Breast epithelium (tissue), 4 donors: ENCODE measurements around the gene POPDC3. TPM values are rescaled to one million over a fixed set of nuclear protein-coding genes. Genes with fewer than 3 reads are reported as not detected.
"Not testable (repeated sequence)": the region's sequence is repeated elsewhere in the genome, so short reads cannot be mapped to it uniquely, and the experiment has no call there.

ENCODE experiments used
- DNase-seq, 2 donors: peaks; one replicate each; pipeline ENCODE4 v3.0.0-alpha.2; 2019; ENCODE audit warnings: low spot score in 2 of 2
- H3K27ac ChIP-seq, 2 donors: fragments of 200-600 bp; sonication (generic) in 1 of 2; one replicate each; pipeline ENCODE4 v1.5.1; 2016 to 2019; ENCODE audit warnings: mild to moderate bottlenecking in 1 of 2
- H3K27me3 ChIP-seq, 2 donors: fragments of 200-600 bp; sonication (generic) in 1 of 2; one replicate each; pipeline versions ENCODE4 v1.5.1 to v1.6.0; 2017 to 2019; ENCODE audit warnings: control low read depth in 1 of 2, mild to moderate bottlenecking in 1 of 2
- H3K36me3 ChIP-seq: fragments of 200-600 bp; one replicate; pipeline ENCODE4 v1.5.1; 2019
- H3K4me1 ChIP-seq, 2 donors: fragments of 200-600 bp; sonication (generic); one replicate each; pipeline ENCODE4 v1.5.1; 2016 to 2019; ENCODE audit warnings: control low read depth in 1 of 2
- H3K4me3 ChIP-seq, 3 donors: fragments of 200-600 bp; sonication (generic); 1 replicate in 2 of 3; 2 replicates in 1 of 3; pipeline ENCODE4 v1.5.1; 2016 to 2019; ENCODE audit warnings: mild to moderate bottlenecking in 3 of 3, moderate library complexity in 2 of 3
- H3K9me3 ChIP-seq, 2 donors: fragments of 200-600 bp; sonication (generic) in 1 of 2; one replicate each; pipeline ENCODE4 v1.5.1; 2016 to 2019; ENCODE audit warnings: control low read depth in 1 of 2
- CTCF ChIP-seq, 3 donors: fragments of 450-650 bp; IDR thresholded peaks; one replicate each; pipeline ENCODE4 v1.5.1; 2016 to 2017; ENCODE audit warnings: antibody characterized with exemption in 3 of 3, mild to moderate bottlenecking in 3 of 3, moderate library complexity in 3 of 3
- POLR2A ChIP-seq: fragments of 450-650 bp; IDR thresholded peaks from one replicate; pipeline ENCODE4 v1.6.1; 2016; ENCODE audit warnings: antibody characterized with exemption, mild to moderate bottlenecking, moderate library complexity
- POLR2AphosphoS5 ChIP-seq, 3 donors: sonication (generic); formaldehyde crosslinking; IDR thresholded peaks; one replicate each; pipeline ENCODE4 v1.6.1; 2017; ENCODE audit warnings: antibody characterized with exemption in 3 of 3
- intact Hi-C: fragments of 100-400 bp; cut with DNase I; formaldehyde crosslinking; loops from one replicate; pipeline ENCODE4 v1.15.1; 2023; ENCODE audit warnings: low total_unique reads
- total RNA-seq, 3 donors: library from RNA; depleted of rRNA; stranded (reverse); fragments of >200 nt; gene quantifications; one replicate each; pipeline ENCODE4 v1.1.0, GENCODE V29; 2016

The POPDC3 gene
- total RNA-seq, 3 donors from 2014 or later: 0.98 TPM; not detected in 2

GRCh38 chr6:105220186-105220585 lies 40.4 kb upstream of the POPDC3 start:
- Histone ChIP-seq H3K4me1 (no peaks in the 10 kb centered on the region), H3K9me3 (no peaks in the 10 kb centered on the region), H3K27ac (no peak overlapping the region), H3K36me3 (no peaks in the 10 kb centered on the region), H3K27me3 (no peaks in the 10 kb centered on the region), H3K4me3 (no peak overlapping the region)
- DNase-seq: no peak
- intact Hi-C loops: no loop called here
- no peak for TF ChIP-seq POLR2AphosphoS5 (IDR thresholded peaks at IDR 0.05)
- no peak for TF ChIP-seq POLR2A
- no peak for TF ChIP-seq CTCF (IDR thresholded peaks at IDR 0.05)

GRCh38 chr6:105219218-105219617 lies 39.4 kb upstream of the POPDC3 start:
- H3K9me3 ChIP-seq, intact Hi-C loops, H3K36me3 ChIP-seq, DNase-seq, H3K27ac ChIP-seq, H3K4me1 ChIP-seq, H3K27me3 ChIP-seq, H3K4me3 ChIP-seq: not testable (repeated sequence)

- Histone ChIP-seq H3K36me3 (no peaks in the 10 kb centered on the region), H3K4me3 (no peak overlapping the region), H3K9me3 (no peaks in the 10 kb centered on the region), H3K27ac (no peak overlapping the region), H3K4me1 (no peaks in the 10 kb centered on the region), H3K27me3 (no peaks in the 10 kb centered on the region)
- DNase-seq: no peak
- intact Hi-C loops: no loop called here
- TF ChIP-seq POLR2AphosphoS5 (IDR thresholded peaks at IDR 0.05): no peak
- TF ChIP-seq CTCF (IDR thresholded peaks at IDR 0.05): no peak
- TF ChIP-seq POLR2A: no peak
Measured at GRCh38 chr6:105215506-105215905, 35.7 kb upstream of the POPDC3 start.

GRCh38 chr6:105214668-105215067 lies 34.9 kb upstream of the POPDC3 start:
- H3K9me3 ChIP-seq: no peaks in the 10 kb centered on the region
- H3K4me1 ChIP-seq: no peaks in the 10 kb centered on the region
- intact Hi-C loops: no loop called here
- H3K36me3 ChIP-seq: no peaks in the 10 kb centered on the region
- H3K4me3 ChIP-seq: no peak overlapping the region
- TF ChIP-seq POLR2A: no peak
- TF ChIP-seq POLR2AphosphoS5 (IDR thresholded peaks at IDR 0.05): no peak
- no peak for TF ChIP-seq CTCF (IDR thresholded peaks at IDR 0.05)
- no peak for DNase-seq
- H3K27ac ChIP-seq: no peak overlapping the region
- H3K27me3 ChIP-seq: no peaks in the 10 kb centered on the region

GRCh38 chr6:105213272-105213671 lies 33.5 kb upstream of the POPDC3 start:
- TF ChIP-seq POLR2AphosphoS5 (IDR thresholded peaks at IDR 0.05) (no peak), CTCF (IDR thresholded peaks at IDR 0.05) (no peak), POLR2A (no peak)
- no peaks in the 10 kb centered on the region for H3K27me3 ChIP-seq
- H3K36me3 ChIP-seq: no peaks in the 10 kb centered on the region
- no peaks in the 10 kb centered on the region for H3K4me1 ChIP-seq
- intact Hi-C loops: no loop called here
- DNase-seq: no peak
- H3K27ac ChIP-seq: no peak overlapping the region
- no peak overlapping the region for H3K4me3 ChIP-seq
- no peaks in the 10 kb centered on the region for H3K9me3 ChIP-seq

- Histone ChIP-seq H3K27ac (no peak overlapping the region), H3K27me3 (no peaks in the 10 kb centered on the region), H3K9me3 (no peaks in the 10 kb centered on the region), H3K36me3 (no peaks in the 10 kb centered on the region), H3K4me1 (no peaks in the 10 kb centered on the region), H3K4me3 (no peak overlapping the region)
- intact Hi-C loops: no loop called here
- no peak for TF ChIP-seq POLR2AphosphoS5 (IDR thresholded peaks at IDR 0.05)
- TF ChIP-seq POLR2A: no peak
- TF ChIP-seq CTCF (IDR thresholded peaks at IDR 0.05): no peak
- no peak for DNase-seq
Measured at GRCh38 chr6:105212587-105212986, 32.8 kb upstream of the POPDC3 start.
